GM18861 (cell line): ENCODE data around the gene DBN1.
"Not testable (repeated sequence)": the region's sequence is repeated elsewhere in the genome, so short reads cannot be mapped to it uniquely, and the experiment has no call there.

Source experiments
- ATAC-seq: cut with Tn5 transposase; IDR thresholded peaks from one replicate; pipeline ENCODE4 v1.9.1; 2021; ENCODE audit not compliant: unreplicated experiment

The DBN1 gene

DNA sequence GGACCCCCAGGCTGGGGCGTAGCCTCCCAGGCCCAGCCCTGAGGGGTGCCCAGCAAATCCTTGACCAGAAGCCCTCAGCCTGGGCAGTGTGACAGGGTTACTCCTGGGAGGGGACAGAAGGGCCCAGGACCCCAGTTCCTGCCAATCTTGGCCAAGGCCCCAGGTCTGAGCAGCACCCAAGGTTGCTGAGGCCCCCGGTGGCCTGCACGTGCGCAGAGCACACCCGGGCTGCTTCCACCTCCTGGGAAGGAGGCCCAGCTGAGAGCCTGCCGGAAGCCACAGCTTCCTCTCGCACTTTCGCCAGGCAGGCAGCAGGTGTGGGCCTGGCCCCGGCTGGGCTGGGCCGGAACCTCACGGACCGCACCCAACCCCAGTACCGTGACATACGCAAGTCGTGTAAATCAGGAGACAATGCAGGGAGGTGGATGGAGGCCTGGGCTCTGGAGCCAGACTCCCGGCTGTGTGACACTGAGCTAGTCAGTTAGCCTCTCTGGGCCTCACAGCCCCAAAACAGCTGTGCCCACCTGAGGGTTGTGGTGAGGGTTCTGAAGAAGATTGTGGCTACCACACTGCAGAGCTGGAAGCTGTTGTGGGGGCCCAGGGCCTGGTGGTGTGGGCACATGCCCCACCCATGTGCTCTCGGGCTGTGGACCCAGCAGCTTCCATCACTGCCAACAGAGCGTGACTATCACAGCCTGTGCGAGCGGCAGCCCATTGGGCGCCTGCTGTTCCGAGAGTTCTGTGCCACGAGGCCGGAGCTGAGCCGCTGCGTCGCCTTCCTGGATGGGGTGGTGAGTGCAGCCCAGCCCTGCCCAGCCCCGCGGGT lies 41.9 kb downstream of the DBN1 start:
- peak; percentile 47 for ATAC-seq

DNA sequence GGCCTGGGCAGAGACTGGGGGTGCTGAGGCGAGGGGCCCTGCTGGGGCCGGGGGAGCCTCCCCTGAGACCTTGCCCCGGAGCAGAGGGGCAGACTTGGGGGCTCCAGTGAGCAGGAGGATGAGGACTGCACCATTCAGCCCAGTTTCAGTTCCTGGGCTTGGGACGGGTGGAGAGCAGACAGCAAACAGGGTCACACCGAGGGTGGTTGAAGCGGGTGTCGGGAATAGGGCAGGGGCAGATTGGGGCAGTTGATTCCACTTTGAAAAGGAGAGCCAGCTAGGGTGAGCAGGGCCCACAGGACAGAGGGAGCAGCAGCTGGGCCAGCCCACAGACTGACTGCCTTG lies 42.5 kb downstream of the DBN1 start:
- ATAC-seq: no peak

DNA sequence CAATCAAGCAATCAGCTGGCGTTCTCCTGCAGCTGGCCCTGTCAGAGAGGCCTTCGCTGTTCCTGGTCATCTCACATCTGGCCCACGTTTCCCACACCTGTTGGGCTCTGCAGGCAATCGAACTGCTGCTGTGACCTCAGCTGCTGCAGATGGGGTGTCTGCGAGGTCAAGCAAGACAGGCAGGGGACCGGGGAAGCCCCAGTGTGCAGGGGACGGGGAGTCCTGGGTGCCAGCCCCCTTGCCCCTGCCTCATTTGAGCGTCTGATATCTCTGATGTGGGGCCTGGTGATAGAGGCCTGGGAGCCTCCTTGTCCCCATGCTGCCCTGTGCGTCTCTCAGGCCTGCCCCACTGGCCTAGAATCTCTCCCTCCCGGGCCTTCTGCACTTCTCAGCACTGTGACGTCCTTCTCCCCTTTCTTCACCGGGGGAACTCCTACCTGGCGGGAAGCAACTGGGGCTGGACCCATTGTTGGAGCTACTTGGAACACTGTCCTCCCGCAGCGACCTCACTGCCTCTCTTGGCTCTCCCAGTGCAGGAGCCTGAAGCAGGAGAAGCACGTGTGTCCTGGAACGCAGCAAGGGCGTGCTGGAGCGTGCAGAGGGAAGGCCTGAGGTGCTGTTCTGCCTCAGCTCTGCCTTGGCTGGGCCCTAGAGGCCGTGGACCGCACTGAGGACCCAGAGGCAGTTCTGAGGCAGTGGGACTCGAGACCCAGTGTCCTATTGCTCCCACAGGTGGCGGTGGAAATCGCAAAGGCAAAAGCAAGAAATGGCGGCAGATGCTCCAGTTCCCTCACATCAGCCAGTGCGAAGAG lies 43.1 kb downstream of the DBN1 start:
- ATAC-seq: no peak

DNA sequence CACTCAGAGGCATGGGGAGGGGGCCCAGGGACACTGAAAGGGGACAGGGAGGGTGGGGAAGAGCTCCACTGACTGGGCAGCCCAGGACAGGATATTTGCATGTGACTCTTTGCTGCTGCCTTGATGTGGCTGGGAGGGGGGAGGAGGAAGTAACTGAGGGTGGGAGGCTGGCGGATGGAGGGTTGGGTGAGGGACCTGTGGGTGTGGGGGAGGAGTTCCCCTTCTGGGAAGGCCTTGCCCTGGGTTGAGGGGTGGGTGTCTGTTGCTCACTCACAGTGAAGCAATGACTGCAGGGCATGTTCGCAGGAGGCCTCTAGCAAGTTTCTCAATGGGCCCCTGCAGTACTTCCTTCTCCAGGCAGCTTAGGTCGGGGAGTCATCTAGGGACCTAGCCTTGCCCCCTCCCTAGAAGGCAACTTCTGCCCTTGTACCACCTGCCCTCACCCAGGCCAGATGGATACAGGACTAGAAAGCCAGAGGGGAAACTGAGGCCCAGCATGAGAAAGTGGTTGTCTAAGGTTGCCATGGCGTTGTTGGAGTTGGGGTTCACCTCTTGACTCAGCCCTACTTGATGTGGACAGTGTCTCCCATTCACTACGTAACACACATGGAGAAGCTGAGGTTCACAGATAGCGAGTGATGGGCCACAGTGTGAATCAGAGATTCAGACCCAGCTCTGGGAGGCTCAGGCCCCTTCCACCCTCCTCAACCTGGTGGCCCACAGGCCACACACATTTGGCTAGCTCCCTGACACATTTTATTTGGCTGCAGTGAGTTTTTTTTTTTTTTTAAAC lies 44.0 kb downstream of the DBN1 start:
- ATAC-seq: no peak

DNA sequence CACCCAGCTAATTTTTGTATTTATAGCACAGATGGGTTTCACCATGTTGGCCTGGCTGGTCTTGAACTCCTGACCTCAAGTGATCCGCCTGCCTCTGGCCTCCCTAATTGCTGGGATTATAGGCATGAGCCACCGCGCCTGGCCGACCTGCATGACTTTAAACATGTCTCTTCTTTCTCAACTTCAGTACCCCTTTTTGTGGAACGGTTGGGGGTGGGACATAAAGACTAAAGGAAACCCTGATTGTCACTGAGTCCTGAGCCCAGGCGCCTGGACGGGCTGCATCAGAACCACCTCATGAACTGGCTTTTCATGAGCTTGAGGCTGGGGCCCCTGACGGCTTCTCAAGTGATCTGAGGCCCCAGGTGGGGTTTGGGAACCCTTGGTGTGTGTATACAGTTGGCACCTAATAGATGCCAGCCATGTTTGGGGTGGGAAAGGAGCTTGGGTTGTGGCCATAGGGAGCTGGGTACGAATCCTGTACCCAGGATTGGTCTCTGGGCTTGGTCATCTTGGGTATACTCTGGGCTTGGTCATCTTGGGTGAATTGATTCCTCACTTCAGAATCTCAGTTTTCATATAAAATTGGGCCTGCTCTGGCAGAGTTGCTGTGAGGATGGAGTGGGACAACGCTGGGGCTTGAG lies 44.7 kb downstream of the DBN1 start:
- ATAC-seq: no peak

DNA sequence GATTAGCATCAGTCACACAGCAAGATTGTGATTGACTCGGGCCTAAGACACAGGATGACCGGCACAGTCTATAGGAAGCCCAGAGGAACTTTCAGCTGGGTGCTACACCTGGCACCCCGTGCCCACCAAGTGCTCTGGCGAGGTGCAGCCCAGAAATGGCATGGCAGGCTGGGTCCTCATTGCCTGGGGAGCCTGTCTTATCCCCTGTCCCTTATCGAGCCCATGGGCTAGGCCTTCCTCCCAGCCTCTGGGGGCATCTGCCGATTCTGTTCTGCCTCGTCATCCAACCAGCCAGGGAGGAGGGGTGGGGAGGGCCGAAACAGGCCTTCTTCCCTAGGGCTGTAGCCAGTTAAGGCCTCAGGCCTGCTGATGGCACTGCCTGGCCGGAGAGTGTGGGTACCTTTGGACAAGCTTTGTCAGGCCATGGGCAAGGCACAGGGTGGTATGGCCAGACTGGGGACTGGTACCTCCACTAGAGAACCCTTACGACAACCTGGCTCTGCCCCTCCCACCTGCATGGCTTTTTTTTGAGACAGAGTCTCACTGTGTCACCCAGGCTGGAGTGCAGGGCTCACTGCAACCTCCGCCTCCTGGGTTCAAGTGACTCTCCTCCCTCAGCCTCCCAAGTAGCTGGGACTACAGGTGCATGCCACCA lies 45.4 kb downstream of the DBN1 start:
- ATAC-seq: no peak

DNA sequence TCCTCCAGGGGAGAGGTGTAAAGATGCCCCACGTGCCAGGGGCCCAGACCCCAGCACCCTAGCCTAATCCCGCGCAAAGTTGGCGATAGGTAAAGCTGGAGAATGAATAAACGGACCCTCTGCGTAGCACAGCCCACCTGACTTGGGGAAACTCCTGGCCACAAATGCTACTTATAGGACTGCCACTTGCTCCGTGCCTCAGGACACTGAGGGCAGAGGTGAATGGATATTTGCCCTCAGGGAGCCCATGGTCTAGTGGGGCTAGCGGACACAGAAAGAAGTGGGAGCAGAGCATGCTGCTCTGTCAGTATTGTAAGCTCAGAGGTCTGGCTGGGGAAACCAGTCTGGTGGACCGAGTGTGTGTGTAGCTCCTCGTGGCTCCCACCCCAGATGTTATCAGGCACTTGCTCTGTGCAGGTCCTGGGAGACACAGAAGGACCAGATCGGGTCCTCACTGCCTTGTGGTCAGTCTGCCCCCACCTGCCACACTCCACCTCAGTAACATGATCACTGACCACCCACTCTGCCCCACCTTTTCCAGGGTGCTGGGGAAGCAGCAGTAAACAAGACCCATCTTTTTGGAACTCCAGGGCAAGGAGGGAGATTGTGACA lies 46.1 kb downstream of the DBN1 start:
- no peak for ATAC-seq

DNA sequence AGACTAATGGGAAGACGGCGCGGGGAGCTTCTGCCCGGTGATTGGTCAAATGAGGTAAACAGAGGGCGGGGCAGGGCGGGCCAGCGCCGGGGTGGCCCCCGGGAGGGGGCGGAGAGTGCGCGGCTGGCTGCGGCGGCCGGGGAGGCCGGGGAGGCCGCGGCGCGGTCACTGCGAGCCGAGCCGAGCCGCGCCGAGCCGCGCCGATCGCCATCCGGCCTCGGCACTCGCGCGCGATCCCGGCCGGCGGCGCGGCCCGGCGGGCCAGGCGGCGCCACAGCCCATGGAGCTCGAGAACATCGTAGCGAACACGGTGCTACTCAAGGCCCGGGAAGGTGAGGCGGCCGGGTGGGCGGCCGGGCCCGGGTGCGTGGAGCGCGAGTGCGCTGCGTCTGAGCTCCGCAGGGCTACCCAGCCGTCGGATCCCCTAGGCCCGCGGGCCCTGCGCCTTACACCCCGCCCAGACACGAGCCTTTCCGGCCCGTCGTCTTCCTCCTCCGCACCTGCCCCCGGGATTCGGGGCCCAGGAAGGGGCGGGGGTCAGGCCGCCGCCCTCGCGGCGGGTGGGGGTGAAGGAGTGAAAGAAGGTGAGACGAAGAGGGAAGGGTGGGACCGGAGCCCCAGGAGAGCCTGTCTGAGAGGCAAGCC lies 46.7 kb downstream of the DBN1 start, which contains the start of gene GRK6:
Gene GRK6 (plus strand): TSS at position 111 of the 645 bp plus-strand sequence. CDS start 170 bp downstream, at position 281.
- peak; percentile 1 for ATAC-seq

DNA sequence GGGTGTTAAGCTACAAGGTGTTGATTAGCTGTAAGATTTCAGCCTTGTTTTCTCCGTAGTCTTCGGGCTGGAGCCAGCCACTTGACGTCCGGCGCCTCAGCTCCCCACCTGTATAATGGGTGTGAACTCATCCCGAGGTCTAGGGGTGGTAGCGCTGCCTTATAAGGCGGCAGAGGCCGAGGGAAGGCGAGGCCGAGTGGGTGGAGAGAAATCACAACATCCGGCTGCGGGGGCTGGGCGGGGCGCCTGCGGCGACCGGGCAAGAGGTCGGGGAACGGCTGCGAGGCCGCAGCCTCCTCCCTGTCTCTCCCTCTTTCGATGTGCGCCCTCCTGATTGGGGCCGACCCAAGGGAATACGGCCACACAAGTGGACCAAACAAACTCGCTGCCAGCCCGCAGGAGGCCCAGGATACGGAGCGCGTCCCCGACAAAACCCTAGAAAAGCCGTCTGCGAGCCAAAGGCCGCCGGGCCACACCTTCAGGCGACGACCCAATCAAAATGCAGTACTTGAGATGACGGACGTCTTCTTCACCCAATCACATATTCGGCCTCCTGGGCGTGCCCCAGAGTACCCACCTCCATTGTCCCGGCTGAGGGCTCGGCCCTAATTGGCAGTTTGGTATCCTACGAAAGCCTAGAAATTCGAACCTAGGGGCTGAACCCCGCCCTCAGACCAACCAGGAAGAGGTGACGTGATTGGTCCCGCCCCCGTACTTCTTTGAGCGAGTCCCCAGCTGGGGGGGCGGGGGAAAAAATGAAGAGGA lies 47.5 kb downstream of the DBN1 start:
- ATAC-seq: peak; percentile 75

DNA sequence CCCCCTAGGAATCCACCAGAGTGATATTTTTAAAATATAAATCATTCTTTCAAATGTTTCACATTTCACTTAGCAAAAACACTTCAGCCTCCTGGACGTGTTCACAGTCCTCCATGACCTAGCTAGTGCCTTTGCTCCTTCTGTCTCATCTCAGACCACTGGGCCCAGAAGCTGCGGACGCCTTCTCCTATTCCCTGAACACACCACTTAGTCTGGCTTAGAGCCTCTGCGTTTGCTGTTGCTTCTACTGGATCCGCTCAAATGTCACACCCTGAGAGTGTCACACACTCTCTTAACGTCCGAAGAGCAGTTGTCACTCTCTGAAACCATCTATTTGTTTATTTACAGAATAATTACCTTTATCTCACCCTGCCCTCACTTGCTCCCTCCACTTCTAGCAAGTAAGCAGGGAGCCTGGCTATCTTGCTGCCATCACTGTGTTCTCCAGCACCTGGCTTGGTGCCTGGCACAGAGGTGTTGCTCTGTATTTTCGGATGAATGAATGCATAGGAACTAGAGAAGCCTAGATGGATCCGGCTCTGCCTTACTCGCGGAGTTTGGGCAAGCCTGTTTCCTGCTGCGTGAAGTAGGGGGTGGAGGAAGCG lies 48.1 kb downstream of the DBN1 start:
- no peak for ATAC-seq

DNA sequence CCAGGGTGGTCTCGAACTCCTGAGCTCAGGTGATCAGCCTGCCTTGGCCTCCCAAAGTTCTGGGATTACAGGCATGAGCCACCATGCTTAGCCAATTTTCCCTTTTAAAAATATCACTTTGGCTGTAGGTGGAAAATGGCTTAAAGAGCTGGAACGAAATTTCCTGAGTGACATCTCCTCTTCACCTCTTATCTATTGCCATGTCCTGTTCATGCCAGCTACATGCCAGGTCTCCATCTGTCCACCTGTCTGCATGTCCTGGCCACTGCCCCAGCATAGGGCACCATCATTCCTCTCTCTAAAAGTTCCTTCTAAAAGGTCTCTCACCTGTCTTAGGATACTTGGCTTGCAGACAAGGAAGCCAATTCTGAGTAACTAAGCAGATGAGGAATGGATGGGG lies 49.8 kb downstream of the DBN1 start:
- no peak for ATAC-seq

DNA sequence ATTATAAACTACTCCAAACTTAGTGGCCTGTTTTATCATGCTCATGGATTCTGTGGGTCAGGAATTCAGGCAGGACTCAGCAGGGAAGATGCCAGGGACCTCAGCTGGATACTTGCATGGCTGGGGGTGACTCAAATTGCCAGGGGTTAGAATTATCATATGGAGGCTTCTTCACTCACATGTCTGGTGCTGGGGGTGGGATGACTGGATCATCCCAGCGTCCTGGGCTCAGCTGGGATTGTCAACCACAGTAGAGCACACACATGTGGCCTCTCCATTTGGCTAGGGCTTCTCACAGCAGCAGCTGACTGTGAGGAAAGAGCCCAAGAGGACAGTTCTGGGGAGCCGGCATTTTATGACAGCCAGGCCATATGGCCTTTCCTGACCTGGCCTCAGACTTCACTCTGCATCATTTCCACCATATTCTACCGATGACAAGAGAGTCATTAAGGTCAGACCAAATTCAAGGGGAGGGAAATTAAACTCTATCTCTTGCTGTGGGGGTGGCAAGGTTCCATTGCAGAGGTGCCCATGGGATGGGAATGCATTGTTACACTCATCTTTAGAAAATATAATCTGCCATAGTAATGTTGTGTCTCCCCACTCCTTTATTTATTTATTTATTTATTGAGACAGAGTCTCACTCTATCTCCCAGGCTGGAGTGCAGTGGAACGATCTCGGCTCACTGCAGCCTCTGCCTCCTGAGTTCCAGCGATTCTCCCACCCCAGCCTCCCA lies 52.2 kb downstream of the DBN1 start:
- ATAC-seq: no peak

DNA sequence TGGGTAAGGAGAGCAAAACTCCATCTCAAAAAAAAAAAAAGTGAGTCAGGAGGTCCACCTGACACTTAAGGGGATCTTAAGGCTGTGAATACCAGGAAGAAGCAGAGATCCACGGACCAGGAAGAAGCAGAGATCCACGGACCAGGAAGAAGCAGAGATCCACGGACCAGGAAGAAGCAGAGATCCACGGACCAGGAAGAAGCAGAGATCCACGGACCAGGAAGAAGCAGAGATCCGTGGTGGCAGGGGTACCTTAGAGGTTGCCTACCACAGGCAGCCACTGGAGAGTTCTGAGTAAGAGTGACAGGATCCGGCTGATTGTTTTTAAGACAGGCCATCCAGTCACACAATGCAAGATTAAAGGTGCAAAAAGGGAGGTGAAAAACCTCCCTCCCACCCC lies 53.0 kb downstream of the DBN1 start:
- not testable (repeated sequence) for ATAC-seq

DNA sequence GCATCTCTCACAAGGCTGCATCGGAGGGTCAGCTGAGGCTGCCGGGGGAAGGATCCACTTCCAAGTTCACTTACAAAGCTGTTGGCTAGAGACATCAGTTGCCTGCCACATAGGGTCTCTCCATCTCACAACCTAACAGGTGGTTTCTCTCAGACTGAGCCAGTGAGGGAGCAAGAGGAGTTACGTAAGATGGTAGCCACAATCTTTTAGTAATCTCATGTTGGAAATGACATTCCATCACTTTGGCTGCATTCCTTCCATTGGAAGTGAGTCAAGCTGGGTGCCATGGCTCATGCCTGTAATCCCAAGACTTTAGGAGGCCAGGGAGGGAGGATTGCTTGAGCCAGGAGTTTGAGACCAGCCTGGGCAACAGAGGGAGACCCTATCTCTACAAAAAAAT lies 54.4 kb downstream of the DBN1 start:
- no peak for ATAC-seq

DNA sequence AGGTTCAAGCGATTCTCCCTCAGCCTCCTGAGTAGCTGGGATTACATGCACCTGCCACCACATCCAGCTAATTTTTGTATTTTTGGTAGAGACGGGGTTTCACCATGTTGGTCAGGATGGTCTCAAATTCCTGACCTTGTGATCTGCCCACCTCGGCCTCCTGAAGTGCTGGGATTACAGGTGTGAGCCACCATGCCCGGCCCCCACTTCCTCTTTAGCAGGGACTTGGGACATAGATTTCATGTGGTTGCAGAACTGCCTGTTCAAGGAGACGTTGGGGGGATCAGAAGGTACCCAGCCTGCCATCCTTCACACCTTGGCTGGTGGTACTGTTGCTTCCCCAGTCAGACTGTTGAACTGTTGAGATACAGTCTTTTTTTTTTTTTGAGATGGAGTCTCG lies 56.4 kb downstream of the DBN1 start:
- ATAC-seq: not testable (repeated sequence)

DNA sequence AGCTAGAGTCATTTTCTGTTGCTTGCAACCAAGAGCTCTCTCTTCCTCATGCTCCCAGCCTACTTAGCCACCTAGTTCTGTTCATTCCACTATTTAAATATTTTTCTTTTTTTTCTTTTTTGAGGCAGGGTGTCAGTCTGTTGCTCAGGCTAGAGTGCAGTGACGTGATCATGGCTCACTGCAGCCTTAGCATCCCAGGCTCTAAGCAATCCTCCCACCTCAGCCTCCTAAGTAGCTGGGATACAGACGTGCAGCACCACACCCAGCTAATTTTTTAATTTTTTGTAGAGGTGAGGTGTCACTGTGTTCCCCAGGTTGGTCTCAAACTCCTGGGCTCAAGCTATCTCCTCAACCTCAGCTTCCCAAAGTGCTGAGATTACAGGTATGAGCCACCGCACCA lies 59.0 kb downstream of the DBN1 start:
- no peak for ATAC-seq

DNA sequence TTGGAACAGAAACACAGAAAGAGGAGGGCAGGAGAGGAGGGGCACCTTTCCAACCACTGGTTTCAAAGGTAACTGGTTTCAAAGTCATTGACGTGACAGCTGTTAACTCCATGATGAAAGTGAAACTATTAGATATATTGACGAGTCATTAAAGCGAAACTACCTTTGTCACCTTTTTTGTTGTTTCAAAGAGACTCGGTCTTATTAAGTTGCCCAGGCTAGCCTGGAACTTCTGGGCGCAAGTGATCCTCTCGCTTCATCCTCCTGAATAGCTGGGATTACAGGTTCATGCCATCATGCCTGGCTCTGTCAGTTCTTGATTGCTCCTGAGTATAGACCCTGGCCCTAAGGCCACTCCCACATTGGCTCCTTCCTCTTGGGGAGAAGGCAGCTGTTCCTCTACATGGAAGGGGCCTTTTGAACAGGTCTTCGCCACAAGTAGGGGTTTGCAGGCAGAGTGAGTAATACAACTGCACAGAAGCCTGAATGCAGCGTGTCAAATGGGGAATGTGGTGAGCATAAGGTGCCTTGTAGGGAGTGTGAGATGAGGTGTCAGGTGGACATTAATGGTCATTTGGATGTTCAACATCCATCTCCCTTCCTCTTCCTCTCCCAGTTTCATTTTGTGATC lies 60.7 kb downstream of the DBN1 start:
- ATAC-seq: peak; percentile 71
